H9 (cell line): ENCODE results near the gene TMPRSS3. TPM values are rescaled to one million over a fixed set of nuclear protein-coding genes. Genes with fewer than 3 reads are reported as not detected.
A peak's percentile ranks its signal among the peaks of the same experiment; 100 is the strongest.

Experiments
- DNase-seq: peaks from one replicate; pipeline ENCODE4 v3.0.0-alpha.2; 2017
- H2AFZ ChIP-seq: one replicate; pipeline ENCODE4 v1.6.1; 2013; ENCODE audit warnings: mild to moderate bottlenecking, low read length, control low read depth, moderate library complexity
- H2AK5ac ChIP-seq: 2 replicates; pipeline ENCODE4 v1.6.1; 2013; ENCODE audit warnings: low read length, control low read depth, mixed read lengths; ENCODE audit not compliant: insufficient read length
- H2BK120ac ChIP-seq: one replicate; pipeline ENCODE4 v1.6.1; 2013; ENCODE audit warnings: low read depth, mild to moderate bottlenecking, low read length, control low read depth, inconsistent platforms; ENCODE audit not compliant: poor library complexity, severe bottlenecking
- H2BK12ac ChIP-seq: 2 replicates; pipeline ENCODE4 v1.6.1; 2013; ENCODE audit warnings: low read length, control low read depth, mixed read lengths, low read depth; ENCODE audit not compliant: insufficient read length
- H2BK15ac ChIP-seq: 2 replicates; pipeline ENCODE4 v1.6.1; 2013; ENCODE audit warnings: low read depth, low read length, control low read depth
- H2BK20ac ChIP-seq: one replicate; pipeline ENCODE4 v1.6.1; 2013; ENCODE audit warnings: low read depth, mild to moderate bottlenecking, low read length, control low read depth, inconsistent platforms; ENCODE audit not compliant: poor library complexity, severe bottlenecking
- H2BK5ac ChIP-seq: 2 replicates; pipeline ENCODE4 v1.6.1; 2013; ENCODE audit warnings: low read length, control low read depth, mixed read lengths; ENCODE audit not compliant: insufficient read length
- H3K14ac ChIP-seq: 2 replicates; pipeline ENCODE4 v1.6.1; 2013; ENCODE audit warnings: low read length, control low read depth; ENCODE audit not compliant: insufficient read depth
- H3K18ac ChIP-seq: 2 replicates; pipeline ENCODE4 v1.6.1; 2013; ENCODE audit warnings: low read depth, mild to moderate bottlenecking, mixed read lengths, low read length, control low read depth; ENCODE audit not compliant: insufficient read length
- H3K23ac ChIP-seq: 2 replicates; pipeline ENCODE4 v1.6.1; 2013; ENCODE audit warnings: low read length, control low read depth, mixed read lengths, low read depth; ENCODE audit not compliant: insufficient read length
- H3K23me2 ChIP-seq: 2 replicates; pipeline ENCODE4 v1.6.1; 2013; ENCODE audit warnings: low read depth, mild to moderate bottlenecking, mixed read lengths, low read length, control low read depth; ENCODE audit not compliant: insufficient read length, poor library complexity, severe bottlenecking
- H3K27ac ChIP-seq: 2 replicates; pipeline ENCODE4 v1.5.1; 2013; ENCODE audit warnings: low read length, control low read depth, mixed read lengths, low read depth; ENCODE audit not compliant: insufficient read length
- H3K27me3 ChIP-seq: 2 replicates; pipeline ENCODE4 v1.6.1; 2013; ENCODE audit warnings: low read length, control low read depth, inconsistent platforms; ENCODE audit not compliant: insufficient read depth
- H3K4ac ChIP-seq: 2 replicates; pipeline ENCODE4 v1.6.1; 2013; ENCODE audit warnings: low read depth, mild to moderate bottlenecking, control low read depth, inconsistent platforms, low read length, moderate library complexity
- H3K4me1 ChIP-seq: 2 replicates; pipeline ENCODE4 v1.6.1; 2013; ENCODE audit warnings: low read length, control low read depth, inconsistent platforms; ENCODE audit not compliant: insufficient read depth
- H3K4me2 ChIP-seq: 2 replicates; pipeline ENCODE4 v1.6.1; 2013; ENCODE audit warnings: low read length, control low read depth, mixed read lengths; ENCODE audit not compliant: insufficient read length, insufficient read depth
- H3K56ac ChIP-seq: 2 replicates; pipeline ENCODE4 v1.6.1; 2013; ENCODE audit warnings: low read depth, mild to moderate bottlenecking, mixed read lengths, low read length, control low read depth; ENCODE audit not compliant: insufficient read length
- H3K79me1 ChIP-seq: 2 replicates; pipeline ENCODE4 v1.6.1; 2013; ENCODE audit warnings: low read depth, mild to moderate bottlenecking, moderate library complexity, low read length, control low read depth, inconsistent platforms; ENCODE audit not compliant: insufficient read depth, poor library complexity, severe bottlenecking
- H3K79me2 ChIP-seq: 2 replicates; pipeline ENCODE4 v1.6.1; 2013; ENCODE audit warnings: low read length, control low read depth, inconsistent platforms; ENCODE audit not compliant: insufficient read depth
- H3K9ac ChIP-seq: 2 replicates; pipeline ENCODE4 v1.6.1; 2013; ENCODE audit warnings: low read length, control low read depth, mixed read lengths; ENCODE audit not compliant: insufficient read length; ENCODE audit errors: extremely low read depth
- H3K9me3 ChIP-seq: one replicate; pipeline ENCODE4 v1.6.1; 2013; ENCODE audit warnings: low read depth, low read length, inconsistent platforms; ENCODE audit not compliant: control insufficient read depth
- H3T11ph ChIP-seq: one replicate; pipeline ENCODE4 v1.6.1; 2013; ENCODE audit warnings: mild to moderate bottlenecking, low read length, control low read depth, inconsistent platforms
- H4K20me1 ChIP-seq: one replicate; pipeline ENCODE4 v1.6.1; 2013; ENCODE audit not compliant: control insufficient read depth, insufficient read length, insufficient read depth
- H4K5ac ChIP-seq: 2 replicates; pipeline ENCODE4 v1.6.1; 2013; ENCODE audit warnings: low read depth, mild to moderate bottlenecking, mixed read lengths, low read length, control low read depth; ENCODE audit not compliant: insufficient read length
- H4K8ac ChIP-seq: replicated peaks from 2 replicates; pipeline ENCODE4 v1.6.1; 2013; ENCODE audit warnings: low read length, control low read depth, mixed read lengths, low read depth; ENCODE audit not compliant: insufficient read length
- H4K91ac ChIP-seq: 2 replicates; pipeline ENCODE4 v1.6.1; 2013; ENCODE audit warnings: low read depth, mild to moderate bottlenecking, moderate library complexity, mixed read lengths, low read length, control low read depth; ENCODE audit not compliant: insufficient read length
- H3K27ac Mint-ChIP-seq, 3 experiments: 2 replicates in 2 of 3; 3 replicates in 1 of 3; pipeline ENCODE4 v1.8.0; 2020 to 2021; ENCODE audit warnings: mixed read lengths in 3 of 3, mild to moderate bottlenecking in 1 of 3, moderate library complexity in 1 of 3
- H3K27me3 Mint-ChIP-seq: 2 replicates; pipeline ENCODE4 v1.8.0; 2021; ENCODE audit warnings: low read depth, mild to moderate bottlenecking, moderate library complexity, mixed read lengths
- H3K36me3 Mint-ChIP-seq, 3 experiments: 2 replicates in 2 of 3; 3 replicates in 1 of 3; pipeline ENCODE4 v1.8.0; 2020 to 2021; ENCODE audit warnings: low read depth in 3 of 3, mixed read lengths in 3 of 3; ENCODE audit not compliant: insufficient read depth in 1 of 3
- H3K4me1 Mint-ChIP-seq, 2 experiments: 2 replicates each; pipeline ENCODE4 v1.8.0; 2020; ENCODE audit warnings: mixed read lengths in 2 of 2
- H3K4me3 Mint-ChIP-seq, 2 experiments: 2 replicates in 1 of 2; 3 replicates in 1 of 2; pipeline ENCODE4 v1.8.0; 2020 to 2021; ENCODE audit warnings: mild to moderate bottlenecking in 2 of 2, mixed read lengths in 2 of 2, moderate library complexity in 1 of 2
- H3K9me3 Mint-ChIP-seq, 2 experiments: 2 replicates in 1 of 2; 3 replicates in 1 of 2; pipeline ENCODE4 v1.8.0; 2020; ENCODE audit warnings: mild to moderate bottlenecking in 2 of 2, mixed read lengths in 2 of 2, moderate library complexity in 1 of 2
- WGBS: extraction: QIAGEN DNeasy Blood & Tissue Kit; methylation state at CpG from one replicate; pipeline ENCODE4 v1.1.7; 2013; ENCODE audit warnings: missing lambda C conversion rate, low lambda C conversion rate, mixed read lengths; ENCODE audit not compliant: insufficient read length; ENCODE audit errors: extremely low coverage; 5-methylcytosine and 5-hydroxymethylcytosine counted together
- total RNA-seq: library from RNA; stranded (reverse); gene quantifications from 2 replicates; pipeline ENCODE4 v1.2.1, GENCODE V29; 2021
- TF ChIP-seq, protein P1 (sequence below): fragments of 200-600 bp; sonication (generic); conservative IDR thresholded peaks from 3 replicates; pipeline ENCODE4 v1.8.0; 2021; ENCODE audit warnings: antibody characterized with exemption, mild to moderate bottlenecking

The TMPRSS3 gene
- total RNA-seq, 1 experiment from 2014 or later: 0.31 TPM

DNA sequence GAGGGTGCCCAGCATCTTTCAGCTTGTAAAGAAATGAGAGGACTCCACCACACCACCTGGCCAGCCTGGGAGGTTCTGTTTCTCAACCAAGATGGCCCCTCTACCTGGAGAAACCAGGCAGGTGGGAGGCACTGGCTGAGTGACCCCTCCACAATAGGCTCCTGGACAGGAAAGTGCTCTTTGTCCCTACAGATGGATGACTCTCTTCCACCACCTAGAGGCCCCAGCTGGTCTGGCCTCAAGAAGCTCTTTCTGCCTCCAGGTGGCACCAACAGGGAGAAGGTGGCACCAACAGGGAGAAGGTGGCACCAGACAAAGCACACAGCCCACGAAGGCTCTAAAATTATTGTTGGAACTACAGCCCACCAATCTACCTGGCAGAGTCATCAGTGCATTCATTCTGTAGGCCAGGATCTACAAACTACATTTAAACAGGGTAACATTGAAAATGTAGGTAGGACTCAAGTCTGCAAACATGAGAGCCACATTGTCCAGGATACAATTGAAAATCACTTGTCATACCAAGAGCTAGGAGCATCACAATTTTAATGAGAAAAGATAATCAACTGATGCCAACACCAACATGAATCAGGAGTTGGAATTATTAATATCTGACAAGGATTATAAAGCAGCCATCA, 14.4 kb downstream of the TMPRSS3 start:
- peaks cover 0 to 9% (median 0%) of the 10 kb centered on the region in 3 experiments; a peak in 2 of 7 replicates for H3K36me3 Mint-ChIP-seq
- TF ChIP-seq, protein P1, sequence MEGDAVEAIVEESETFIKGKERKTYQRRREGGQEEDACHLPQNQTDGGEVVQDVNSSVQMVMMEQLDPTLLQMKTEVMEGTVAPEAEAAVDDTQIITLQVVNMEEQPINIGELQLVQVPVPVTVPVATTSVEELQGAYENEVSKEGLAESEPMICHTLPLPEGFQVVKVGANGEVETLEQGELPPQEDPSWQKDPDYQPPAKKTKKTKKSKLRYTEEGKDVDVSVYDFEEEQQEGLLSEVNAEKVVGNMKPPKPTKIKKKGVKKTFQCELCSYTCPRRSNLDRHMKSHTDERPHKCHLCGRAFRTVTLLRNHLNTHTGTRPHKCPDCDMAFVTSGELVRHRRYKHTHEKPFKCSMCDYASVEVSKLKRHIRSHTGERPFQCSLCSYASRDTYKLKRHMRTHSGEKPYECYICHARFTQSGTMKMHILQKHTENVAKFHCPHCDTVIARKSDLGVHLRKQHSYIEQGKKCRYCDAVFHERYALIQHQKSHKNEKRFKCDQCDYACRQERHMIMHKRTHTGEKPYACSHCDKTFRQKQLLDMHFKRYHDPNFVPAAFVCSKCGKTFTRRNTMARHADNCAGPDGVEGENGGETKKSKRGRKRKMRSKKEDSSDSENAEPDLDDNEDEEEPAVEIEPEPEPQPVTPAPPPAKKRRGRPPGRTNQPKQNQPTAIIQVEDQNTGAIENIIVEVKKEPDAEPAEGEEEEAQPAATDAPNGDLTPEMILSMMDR: peak; percentile 79

More for the DNA sequence above, 14.4 kb downstream of the TMPRSS3 start:
- H3K9me3 Mint-ChIP-seq: peaks cover 6 to 12% of the 10 kb centered on the region in 2 experiments
- Histone ChIP-seq H3K14ac (no peak overlapping the region), H4K8ac (no peak overlapping the region), H2AK5ac (no peak overlapping the region), H3K9me3 (no peaks in the 10 kb centered on the region), H2BK12ac (no peak overlapping the region), H3K27ac (no peak overlapping the region), H2BK20ac (no peak overlapping the region), H3K9ac (no peak overlapping the region), H3K4me1 (no peaks in the 10 kb centered on the region), H3K4me2 (no peak overlapping the region), H3K23ac (no peak overlapping the region), H2AFZ (no peak overlapping the region), H3K79me2 (no peaks in the 10 kb centered on the region), H4K91ac (no peak overlapping the region), H3K23me2 (no peaks in the 10 kb centered on the region), H4K20me1 (peaks cover 2% of the 10 kb centered on the region), H3K56ac (no peak overlapping the region), H2BK15ac (no peak overlapping the region), H4K5ac (no peak overlapping the region), H2BK5ac (no peak overlapping the region), H3K18ac (no peak overlapping the region), H2BK120ac (no peak overlapping the region), H3T11ph (no peak overlapping the region), H3K79me1 (no peaks in the 10 kb centered on the region), H3K27me3 (no peaks in the 10 kb centered on the region), H3K4ac (no peak overlapping the region)
- H3K27me3 Mint-ChIP-seq: peaks cover 12% of the 10 kb centered on the region
- H3K27ac Mint-ChIP-seq: no peak overlapping the region
- H3K4me1 Mint-ChIP-seq: peaks cover 4% of the 10 kb centered on the region in 2 experiments
- peak; percentile 76 for DNase-seq
- H3K4me3 Mint-ChIP-seq: no peak overlapping the region; a peak in 1 of 5 replicates
- no CpG with 5 or more reads among the region's 1 CpG for WGBS
